ENCODE results near the gene CACNA2D1.

CACNA2D1 gene

GRCh38 chr7:82172017-82172416 lies 271.6 kb downstream of the CACNA2D1 start:
- no peak for TF ChIP-seq POLR2A (IDR thresholded peaks at IDR 0.05; ENCODE audit: low read depth, low read length)
- FAIRE-seq (no peak), DNase-seq (ENCODE audit: insufficient read length, low spot score) (no peak)

DNA sequence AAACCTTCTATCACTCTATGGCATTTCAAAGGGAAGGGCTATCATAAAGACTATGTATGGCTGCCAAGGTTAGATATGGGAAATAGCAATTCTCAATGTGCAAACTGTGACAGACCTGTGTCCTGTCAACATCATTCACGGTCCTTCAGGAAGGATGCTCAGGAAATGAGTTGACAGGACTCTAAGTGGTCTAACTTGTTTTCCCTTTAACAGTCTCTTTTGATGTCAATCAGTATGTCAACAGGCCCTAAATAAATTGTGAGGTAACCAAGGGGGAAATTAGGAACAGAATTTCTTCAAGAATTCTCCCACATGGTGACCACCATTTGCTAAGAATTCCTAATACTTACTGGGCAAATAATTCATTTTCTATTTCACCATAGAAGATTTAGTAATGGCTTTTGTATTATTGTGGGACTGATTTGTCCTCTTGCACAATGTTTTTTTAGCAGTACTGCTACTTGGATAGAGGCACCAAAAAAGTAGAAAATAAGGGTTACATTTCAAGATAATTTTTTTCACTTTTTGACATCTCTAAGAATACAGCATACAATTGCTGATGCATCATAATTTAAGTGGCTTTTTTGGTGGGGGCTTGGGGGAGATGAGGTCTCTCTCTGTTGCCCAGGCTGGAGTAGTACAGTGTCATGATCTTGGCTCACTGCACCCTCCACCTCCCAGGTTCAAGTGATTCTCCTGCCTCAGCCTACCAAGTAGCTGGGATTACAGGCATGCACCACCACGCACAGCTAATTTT lies 275.8 kb downstream of the CACNA2D1 start:
- FAIRE-seq (no peak), DNase-seq (ENCODE audit: insufficient read length, low spot score) (no peak)
- TF ChIP-seq POLR2A (IDR thresholded peaks at IDR 0.05; ENCODE audit: low read depth, low read length) = no peak

DNA sequence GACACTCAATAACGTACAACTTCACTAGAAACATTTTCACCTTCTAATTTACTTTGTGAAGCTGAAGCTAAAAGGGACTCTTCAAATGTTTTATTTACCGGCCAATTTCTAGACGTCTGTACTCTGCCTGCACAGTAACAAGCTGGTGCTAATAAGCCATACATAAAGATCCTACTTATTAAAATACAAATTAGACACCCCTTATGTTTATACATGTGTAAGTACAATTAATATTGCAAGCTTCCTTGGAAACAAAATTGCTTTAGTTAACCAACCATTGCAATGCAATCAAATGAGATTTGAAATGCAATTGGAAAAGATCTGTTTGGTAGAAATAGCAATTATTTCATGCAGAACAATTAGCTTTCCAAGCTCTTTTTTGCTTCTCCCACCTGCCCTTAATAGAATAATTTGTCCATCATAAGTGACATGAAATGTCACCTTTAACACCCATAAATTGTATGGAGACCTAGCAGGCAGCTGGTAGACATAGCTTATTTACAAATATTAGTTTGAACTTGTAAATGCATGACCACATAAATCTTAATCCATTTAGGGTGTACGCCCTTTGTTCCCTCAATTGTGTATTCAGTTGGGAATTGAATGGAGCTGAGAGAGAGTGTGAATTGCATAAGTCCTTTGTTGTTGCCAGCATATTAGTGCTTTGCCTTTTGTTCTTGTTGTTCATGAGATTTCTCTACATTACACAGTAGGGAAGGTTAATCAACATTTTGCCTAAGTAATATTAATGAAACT lies 277.1 kb downstream of the CACNA2D1 start:
- no peak for FAIRE-seq
- TF ChIP-seq POLR2A (IDR thresholded peaks at IDR 0.05; ENCODE audit: low read depth, low read length) = no peak
- DNase-seq (ENCODE audit: insufficient read length, low spot score) = no peak

GRCh38 chr7:82164813-82165212 lies 278.8 kb downstream of the CACNA2D1 start:
- DNase-seq (ENCODE audit: insufficient read length, low spot score) (no peak), FAIRE-seq (no peak)
- TF ChIP-seq POLR2A (IDR thresholded peaks at IDR 0.05; ENCODE audit: low read depth, low read length) = no peak

GRCh38 chr7:82164410-82164809 lies 279.2 kb downstream of the CACNA2D1 start:
- no peak for TF ChIP-seq POLR2A (IDR thresholded peaks at IDR 0.05; ENCODE audit: low read depth, low read length)
- FAIRE-seq (no peak), DNase-seq (ENCODE audit: insufficient read length, low spot score) (no peak)

GRCh38 chr7:82163586-82163985 lies 280.0 kb downstream of the CACNA2D1 start:
- FAIRE-seq (no peak), DNase-seq (ENCODE audit: insufficient read length, low spot score) (no peak)
- no peak for TF ChIP-seq POLR2A (IDR thresholded peaks at IDR 0.05; ENCODE audit: low read depth, low read length)

DNA sequence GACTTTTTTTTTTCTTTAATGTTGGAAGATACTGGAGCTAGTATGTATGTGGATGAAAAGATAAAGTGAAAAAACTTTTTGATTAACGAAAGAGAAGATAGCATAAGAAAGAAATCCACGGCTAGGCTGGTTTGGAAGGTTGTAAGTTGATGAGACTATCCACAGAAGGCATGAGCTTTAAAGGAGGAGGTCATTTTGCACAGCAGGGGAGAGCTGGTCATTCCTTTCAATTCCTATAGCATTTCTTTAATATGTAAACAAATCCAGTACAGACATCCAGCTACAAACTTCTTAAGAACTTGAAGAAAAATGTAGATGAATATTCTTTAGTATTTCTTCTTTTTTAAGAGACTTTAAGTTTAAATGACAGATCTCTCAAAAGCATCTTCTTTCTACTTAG lies 281.3 kb downstream of the CACNA2D1 start:
- no peak for TF ChIP-seq POLR2A (IDR thresholded peaks at IDR 0.05; ENCODE audit: low read depth, low read length)
- FAIRE-seq (no peak), DNase-seq (ENCODE audit: insufficient read length, low spot score) (no peak)

- TF ChIP-seq POLR2A (IDR thresholded peaks at IDR 0.05; ENCODE audit: low read depth, low read length) = no peak
- no peak for DNase-seq (ENCODE audit: insufficient read length, low spot score)
- FAIRE-seq = no peak
Measured at GRCh38 chr7:82158327-82158726, 285.2 kb downstream of the CACNA2D1 start.

- no peak for TF ChIP-seq POLR2A (IDR thresholded peaks at IDR 0.05; ENCODE audit: low read depth, low read length)
- DNase-seq (ENCODE audit: insufficient read length, low spot score) (no peak), FAIRE-seq (no peak)
Measured at GRCh38 chr7:82156893-82157292, 286.7 kb downstream of the CACNA2D1 start.

- TF ChIP-seq POLR2A (IDR thresholded peaks at IDR 0.05; ENCODE audit: low read depth, low read length) = no peak
- DNase-seq (ENCODE audit: insufficient read length, low spot score) = no peak
- no peak for FAIRE-seq
Measured at GRCh38 chr7:82156168-82156567, 287.4 kb downstream of the CACNA2D1 start.

- no peak for TF ChIP-seq POLR2A (IDR thresholded peaks at IDR 0.05; ENCODE audit: low read depth, low read length)
- FAIRE-seq (no peak), DNase-seq (ENCODE audit: insufficient read length, low spot score) (no peak)
Measured at GRCh38 chr7:82154728-82155127, 288.8 kb downstream of the CACNA2D1 start.

- DNase-seq (ENCODE audit: insufficient read length, low spot score) (no peak), FAIRE-seq (no peak)
- no peak for TF ChIP-seq POLR2A (IDR thresholded peaks at IDR 0.05; ENCODE audit: low read depth, low read length)
Measured at GRCh38 chr7:82153776-82154175, 289.8 kb downstream of the CACNA2D1 start.

- DNase-seq (ENCODE audit: insufficient read length, low spot score) (no peak), FAIRE-seq (no peak)
- no peak for TF ChIP-seq POLR2A (IDR thresholded peaks at IDR 0.05; ENCODE audit: low read depth, low read length)
Measured at GRCh38 chr7:82152858-82153257, 290.7 kb downstream of the CACNA2D1 start.

DNA sequence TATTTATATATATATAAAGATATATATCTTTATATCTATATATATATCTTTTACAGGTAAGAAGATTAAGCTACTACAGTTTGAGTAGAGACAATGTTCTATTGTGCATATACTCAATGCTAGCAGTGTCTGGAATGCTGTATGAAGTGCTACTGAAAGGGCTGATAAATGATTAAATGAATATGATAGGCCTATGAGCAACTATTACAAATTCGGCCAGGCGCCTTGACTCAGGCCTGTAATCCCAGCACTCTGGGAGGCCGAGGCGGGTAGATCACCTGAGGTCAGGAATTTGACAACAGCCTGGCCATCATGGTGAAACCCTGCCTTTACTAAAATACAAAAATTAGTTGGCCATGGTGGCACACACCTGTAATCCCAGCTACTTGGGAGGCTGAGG lies 297.1 kb downstream of the CACNA2D1 start:
- no peak for TF ChIP-seq POLR2A (IDR thresholded peaks at IDR 0.05; ENCODE audit: low read depth, low read length)
- FAIRE-seq = no peak
- DNase-seq (ENCODE audit: insufficient read length, low spot score) = no peak
